ENCODE measurements around the gene HPSE2. TPM values are rescaled to one million over a fixed set of nuclear protein-coding genes. Genes with fewer than 3 reads are reported as not detected.

HPSE2 gene
- total RNA-seq, 1 experiment from 2014 or later: not detected

GRCh38 chr10:98925651-98926050, 310.0 kb downstream of the HPSE2 start:
- intact Hi-C loops (cut with micrococcal nuclease; ENCODE audit: unreplicated experiment): no loop called here
- no peaks in the 10 kb centered on the region for H3K36me3 ChIP-seq (ENCODE audit: control insufficient read depth, insufficient read depth, low read length)
- in situ Hi-C loops (cut with HindIII; ENCODE audit: low pct_unique_long_range_greater_than_20kb, low sequenced_read_pairs): no loop called here
- ChIA-PET POLR2A (no interaction called here), CTCF (no interaction called here)
- no peak overlapping the region for H3K4me3 ChIP-seq (ENCODE audit: low read depth in 2 of 2, low read length in 2 of 2)
- H3K4me1 ChIP-seq (ENCODE audit: control insufficient read depth, insufficient read depth, low read length): no peaks in the 10 kb centered on the region
- DNase-seq (ENCODE audit: low read depth, low spot score): no peak
- no peak overlapping the region for H3K27ac ChIP-seq (ENCODE audit: low read length)
- no peak for TF ChIP-seq TCF7L2 (IDR thresholded peaks at IDR 0.05; ENCODE audit: low read depth, low read length)
- TF ChIP-seq REST (IDR thresholded peaks at IDR 0.05; ENCODE audit: insufficient read depth in 1 of 2, low read depth in 2 of 2, low read length in 1 of 2): no peak
- no peak for TF ChIP-seq SIN3A (IDR thresholded peaks at IDR 0.05; ENCODE audit: borderline replicate concordance, insufficient read depth, low read depth, low read length)
- TF ChIP-seq CTCF (IDR thresholded peaks at IDR 0.05): no peak
- TF ChIP-seq POLR2AphosphoS5 (IDR thresholded peaks at IDR 0.05; ENCODE audit: low read depth, low read length): no peak
- no peaks in the 10 kb centered on the region for H3K9me3 ChIP-seq (ENCODE audit: control insufficient read depth, insufficient read depth, low read depth, low read length)
- H3K27me3 ChIP-seq (ENCODE audit: control insufficient read depth, insufficient read depth, low read length): 0 out of 2 replicates have a peak, but pooled peaks cover 2% of the 10 kb centered on the region
- BruUV-seq (replicated peaks): no TSS peak
- ATAC-seq: no peak

GRCh38 chr10:98924526-98924925, 311.1 kb downstream of the HPSE2 start:
- TF ChIP-seq TCF7L2 (IDR thresholded peaks at IDR 0.05; ENCODE audit: low read depth, low read length) (no peak), POLR2AphosphoS5 (IDR thresholded peaks at IDR 0.05; ENCODE audit: low read depth, low read length) (no peak), CTCF (IDR thresholded peaks at IDR 0.05) (no peak), REST (IDR thresholded peaks at IDR 0.05; ENCODE audit: insufficient read depth in 1 of 2, low read depth in 2 of 2, low read length in 1 of 2) (no peak), SIN3A (IDR thresholded peaks at IDR 0.05; ENCODE audit: borderline replicate concordance, insufficient read depth, low read depth, low read length) (no peak)
- Histone ChIP-seq H3K36me3 (ENCODE audit: control insufficient read depth, insufficient read depth, low read length) (no peaks in the 10 kb centered on the region), H3K27me3 (ENCODE audit: control insufficient read depth, insufficient read depth, low read length) (0 out of 2 replicates have a peak, but pooled peaks cover 2% of the 10 kb centered on the region), H3K4me1 (ENCODE audit: control insufficient read depth, insufficient read depth, low read length) (no peaks in the 10 kb centered on the region), H3K4me3 (ENCODE audit: low read depth in 2 of 2, low read length in 2 of 2) (no peak overlapping the region), H3K9me3 (ENCODE audit: control insufficient read depth, insufficient read depth, low read depth, low read length) (no peaks in the 10 kb centered on the region), H3K27ac (ENCODE audit: low read length) (no peak overlapping the region)
- no TSS peak for BruUV-seq (replicated peaks)
- DNase-seq (ENCODE audit: low read depth, low spot score) (no peak), ATAC-seq (no peak)
- in situ Hi-C loops (cut with HindIII; ENCODE audit: low pct_unique_long_range_greater_than_20kb, low sequenced_read_pairs): no loop called here
- ChIA-PET CTCF (no interaction called here), POLR2A (no interaction called here)
- intact Hi-C loops (cut with micrococcal nuclease; ENCODE audit: unreplicated experiment): no loop called here
